ENCODE results near the gene HOXB1. TPM values are rescaled to one million over a fixed set of nuclear protein-coding genes. Genes with fewer than 3 reads are reported as not detected.
A peak's percentile ranks its signal among the peaks of the same experiment; 100 is the strongest.

Gene HOXB1
- total and polyA plus RNA-seq, 2 donors (not counting 3 experiments of a cell fraction or from before 2014, with no cell fraction given), result not detected

DNA sequence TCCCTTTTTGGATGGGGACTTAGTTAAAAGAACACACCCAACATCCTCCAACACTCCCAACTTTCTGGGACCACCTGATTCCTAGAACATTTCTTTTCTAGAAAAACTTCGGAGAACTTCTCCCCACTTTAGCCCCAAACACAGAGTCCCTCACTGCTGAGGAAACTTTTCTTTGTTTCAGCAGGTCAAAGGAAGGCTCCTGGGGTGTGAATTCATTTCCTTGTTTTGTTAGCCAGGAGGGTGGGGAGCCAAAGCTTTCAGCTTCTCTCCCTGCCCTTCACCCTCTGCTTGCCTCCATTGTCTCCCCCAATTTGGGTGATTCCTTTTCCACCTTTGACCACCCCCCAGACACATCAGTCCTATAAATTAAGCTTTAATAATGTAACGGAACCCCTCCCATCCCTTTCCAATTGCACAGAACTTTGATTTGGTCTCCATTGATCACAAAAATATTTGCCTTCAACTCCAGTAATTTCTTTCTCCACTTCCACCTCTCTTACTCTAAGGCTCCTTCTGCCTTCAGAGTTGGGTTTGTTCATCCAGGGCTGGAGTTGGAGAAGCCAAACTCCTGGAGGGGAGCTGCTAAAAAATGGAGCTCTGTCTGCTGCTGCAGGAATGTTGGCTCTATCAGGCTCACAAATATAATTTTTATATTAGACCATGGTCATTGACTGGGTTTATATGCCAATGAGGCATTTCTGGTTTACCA is 37.0 kb upstream of the HOXB1 start:
- dilution Hi-C loops (cut with MboI; ENCODE audit: extremely low pct_ligation_motif_present, low sequenced_read_pairs) (no loop called here), intact Hi-C loops (cut with micrococcal nuclease) (loop anchor here (2.0 kb wide), 1 partner anchor 23 kb away; the partner anchor contains the start of gene HOXB2)
- Histone ChIP-seq H3K4me3 (replicated peaks in 1 of 3; ENCODE audit: insufficient read depth in 1 of 3, low read depth in 1 of 3, low read length in 3 of 3) (peak overlapping the region in 1 of 3 experiments; percentile 60), H3K27ac (ENCODE audit: insufficient read depth, low read depth, low read length) (peak overlapping the region; percentile 2), H3K9ac (replicated peaks; ENCODE audit: extremely low read depth, insufficient read depth, low read length) (peak overlapping the region; percentile 30), H4K20me1 (replicated peaks; ENCODE audit: control insufficient read depth, extremely low read depth, insufficient read depth, low read length) (no peaks in the 10 kb centered on the region), H3K4me1 (ENCODE audit: control insufficient read depth, extremely low read depth, insufficient read depth, low read length) (peaks cover 79% of the 10 kb centered on the region), H3K9me3 (replicated peaks; ENCODE audit: control insufficient read depth, insufficient read depth, low read length) (no peaks in the 10 kb centered on the region), H3K4me2 (ENCODE audit: insufficient read depth, low read length) (peak overlapping the region; percentile 80), H3K79me2 (ENCODE audit: control insufficient read depth, insufficient read depth, low read length) (peaks cover 92% of the 10 kb centered on the region), H3K27me3 (ENCODE audit: control insufficient read depth in 2 of 2, insufficient read depth in 2 of 2, low read length in 2 of 2) (no peaks in the 10 kb centered on the region), H3K9me1 (replicated peaks; ENCODE audit: control insufficient read depth, extremely low read depth, insufficient read depth, low read length) (no peaks in the 10 kb centered on the region), H3K36me3 (ENCODE audit: control insufficient read depth in 2 of 2, extremely low read depth in 1 of 2, insufficient read depth in 2 of 2, low read length in 2 of 2) (peaks cover 0 to 5% of the 10 kb centered on the region in 2 experiments), H2AFZ (ENCODE audit: low read depth, low read length) (no peak overlapping the region)
- FAIRE-seq (peak; percentile 80), DNase-seq (ENCODE audit: low read depth, low spot score) (peak; percentile 44)
- TF ChIP-seq GATA2 (IDR thresholded peaks at IDR 0.05; ENCODE audit: insufficient read depth, insufficient read length, low read depth, low read length), result no peak
- ChIA-PET CTCF (interaction anchor here (0.6 to 6.1 kb wide), 10 partner anchors 8 to 352 kb away, joined by 3 to 28 read pairs (median 4); no protein-coding TSS in a partner anchor), POLR2A (interaction anchor here (0.7 to 1.6 kb wide), 3 partner anchors 11 to 21 kb away, joined by 3 to 8 read pairs (median 4); no protein-coding TSS in a partner anchor)
- BruUV-seq (replicated peaks), result no TSS peak

DNA sequence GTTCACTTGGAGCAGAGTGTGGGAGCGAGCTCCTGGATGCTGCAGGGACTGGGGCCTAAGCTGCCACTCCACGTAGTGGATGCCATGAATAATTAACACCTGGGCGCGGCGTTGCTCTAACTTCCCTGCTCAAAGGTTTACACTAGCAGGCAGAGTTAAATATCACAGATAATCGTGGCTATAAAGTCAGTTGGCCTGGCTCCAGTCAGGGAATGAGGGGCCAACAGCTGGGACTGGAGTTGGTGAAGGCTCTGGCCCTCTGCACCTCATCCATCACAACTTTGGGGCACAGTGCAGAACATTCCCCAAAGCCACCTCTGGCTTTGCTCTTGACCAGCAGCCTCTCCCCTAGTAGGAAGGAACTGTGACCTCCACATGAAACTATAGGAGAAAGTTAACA is 36.4 kb upstream of the HOXB1 start:
- Histone ChIP-seq H2AFZ (ENCODE audit: low read depth, low read length) (no peak overlapping the region), H3K27ac (ENCODE audit: insufficient read depth, low read depth, low read length) (peak overlapping the region; percentile 2), H3K36me3 (ENCODE audit: control insufficient read depth in 2 of 2, extremely low read depth in 1 of 2, insufficient read depth in 2 of 2, low read length in 2 of 2) (peaks cover 0 to 3% of the 10 kb centered on the region in 2 experiments), H3K79me2 (ENCODE audit: control insufficient read depth, insufficient read depth, low read length) (peaks cover 92% of the 10 kb centered on the region), H3K4me1 (ENCODE audit: control insufficient read depth, extremely low read depth, insufficient read depth, low read length) (peaks cover 73% of the 10 kb centered on the region), H3K9me1 (replicated peaks; ENCODE audit: control insufficient read depth, extremely low read depth, insufficient read depth, low read length) (no peaks in the 10 kb centered on the region), H3K27me3 (ENCODE audit: control insufficient read depth in 2 of 2, insufficient read depth in 2 of 2, low read length in 2 of 2) (no peaks in the 10 kb centered on the region), H3K4me2 (ENCODE audit: insufficient read depth, low read length) (peak overlapping the region; percentile 80), H4K20me1 (replicated peaks; ENCODE audit: control insufficient read depth, extremely low read depth, insufficient read depth, low read length) (no peaks in the 10 kb centered on the region), H3K4me3 (replicated peaks in 1 of 3; ENCODE audit: insufficient read depth in 1 of 3, low read depth in 1 of 3, low read length in 3 of 3) (no peak overlapping the region), H3K9ac (replicated peaks; ENCODE audit: extremely low read depth, insufficient read depth, low read length) (no peak overlapping the region), H3K9me3 (replicated peaks; ENCODE audit: control insufficient read depth, insufficient read depth, low read length) (no peaks in the 10 kb centered on the region)
- ChIA-PET POLR2A (interaction anchor here (0.7 to 1.6 kb wide), 3 partner anchors 10 to 20 kb away, joined by 3 to 8 read pairs (median 4); no protein-coding TSS in a partner anchor), CTCF (interaction anchor here (1.2 to 6.1 kb wide), 7 partner anchors 11 to 351 kb away, joined by 4 to 28 read pairs (median 5); no protein-coding TSS in a partner anchor)
- intact Hi-C loops (cut with micrococcal nuclease) (no loop called here), dilution Hi-C loops (cut with MboI; ENCODE audit: extremely low pct_ligation_motif_present, low sequenced_read_pairs) (no loop called here)
- FAIRE-seq (no peak), DNase-seq (ENCODE audit: low read depth, low spot score) (peak; percentile 19)
- BruUV-seq (replicated peaks), result no TSS peak
- TF ChIP-seq, protein P1, sequence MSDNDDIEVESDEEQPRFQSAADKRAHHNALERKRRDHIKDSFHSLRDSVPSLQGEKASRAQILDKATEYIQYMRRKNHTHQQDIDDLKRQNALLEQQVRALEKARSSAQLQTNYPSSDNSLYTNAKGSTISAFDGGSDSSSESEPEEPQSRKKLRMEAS (IDR thresholded peaks at IDR 0.05; ENCODE audit: insufficient read depth, insufficient read length), result no peak
- TF ChIP-seq JUN (IDR thresholded peaks at IDR 0.05; ENCODE audit: borderline replicate concordance, insufficient read depth, insufficient read length, low read depth) (no peak), EZH2 (IDR thresholded peaks at IDR 0.05; ENCODE audit: borderline replicate concordance, low read depth, low read length, severe bottlenecking) (no peak), MYC (IDR thresholded peaks at IDR 0.05; ENCODE audit: low read depth, low read length) (no peak), POLR2AphosphoS5 (IDR thresholded peaks at IDR 0.05; ENCODE audit: insufficient read depth, low read depth, low read length) (no peak), POLR2A (IDR thresholded peaks at IDR 0.05; ENCODE audit: low read depth, low read length) (no peak), FOS (IDR thresholded peaks at IDR 0.05; ENCODE audit: borderline replicate concordance, insufficient read depth, low read length) (no peak), GATA2 (IDR thresholded peaks at IDR 0.05; ENCODE audit: insufficient read depth, insufficient read length, low read depth, low read length) (no peak)
- TF ChIP-seq, protein P2, sequence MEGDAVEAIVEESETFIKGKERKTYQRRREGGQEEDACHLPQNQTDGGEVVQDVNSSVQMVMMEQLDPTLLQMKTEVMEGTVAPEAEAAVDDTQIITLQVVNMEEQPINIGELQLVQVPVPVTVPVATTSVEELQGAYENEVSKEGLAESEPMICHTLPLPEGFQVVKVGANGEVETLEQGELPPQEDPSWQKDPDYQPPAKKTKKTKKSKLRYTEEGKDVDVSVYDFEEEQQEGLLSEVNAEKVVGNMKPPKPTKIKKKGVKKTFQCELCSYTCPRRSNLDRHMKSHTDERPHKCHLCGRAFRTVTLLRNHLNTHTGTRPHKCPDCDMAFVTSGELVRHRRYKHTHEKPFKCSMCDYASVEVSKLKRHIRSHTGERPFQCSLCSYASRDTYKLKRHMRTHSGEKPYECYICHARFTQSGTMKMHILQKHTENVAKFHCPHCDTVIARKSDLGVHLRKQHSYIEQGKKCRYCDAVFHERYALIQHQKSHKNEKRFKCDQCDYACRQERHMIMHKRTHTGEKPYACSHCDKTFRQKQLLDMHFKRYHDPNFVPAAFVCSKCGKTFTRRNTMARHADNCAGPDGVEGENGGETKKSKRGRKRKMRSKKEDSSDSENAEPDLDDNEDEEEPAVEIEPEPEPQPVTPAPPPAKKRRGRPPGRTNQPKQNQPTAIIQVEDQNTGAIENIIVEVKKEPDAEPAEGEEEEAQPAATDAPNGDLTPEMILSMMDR (IDR thresholded peaks at IDR 0.05; ENCODE audit: extremely low read depth in 1 of 2, insufficient read depth in 1 of 2, low read depth in 1 of 2, low read length in 2 of 2), result no peak
